T-helper 9 cell (primary cell): ENCODE results near the gene GADL1.

ENCODE experiments used
- DNase-seq: peaks from one replicate; pipeline ENCODE4 v3.0.0-alpha.2; 2020

GADL1 gene

DNA sequence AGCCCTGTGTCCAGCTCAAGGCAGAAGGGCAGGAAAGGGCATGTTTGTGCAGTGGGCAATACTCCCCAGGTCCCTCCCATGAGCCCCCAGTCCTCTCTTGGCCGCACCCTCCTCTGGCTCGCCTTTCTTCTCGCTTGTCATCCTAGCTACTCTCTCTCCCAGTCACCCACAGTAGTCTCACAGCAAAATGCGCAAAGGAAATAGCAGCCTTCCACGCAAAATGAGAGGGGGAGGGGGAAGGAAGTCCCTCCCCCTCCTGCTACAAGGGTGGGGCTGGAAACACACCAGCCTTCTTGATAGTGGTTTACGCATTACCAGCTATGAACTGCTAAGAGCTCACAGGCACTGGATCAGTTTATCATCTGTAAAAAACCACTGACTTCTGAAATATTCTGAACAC is 83.8 kb downstream of the GADL1 start:
- no peak for DNase-seq

DNA sequence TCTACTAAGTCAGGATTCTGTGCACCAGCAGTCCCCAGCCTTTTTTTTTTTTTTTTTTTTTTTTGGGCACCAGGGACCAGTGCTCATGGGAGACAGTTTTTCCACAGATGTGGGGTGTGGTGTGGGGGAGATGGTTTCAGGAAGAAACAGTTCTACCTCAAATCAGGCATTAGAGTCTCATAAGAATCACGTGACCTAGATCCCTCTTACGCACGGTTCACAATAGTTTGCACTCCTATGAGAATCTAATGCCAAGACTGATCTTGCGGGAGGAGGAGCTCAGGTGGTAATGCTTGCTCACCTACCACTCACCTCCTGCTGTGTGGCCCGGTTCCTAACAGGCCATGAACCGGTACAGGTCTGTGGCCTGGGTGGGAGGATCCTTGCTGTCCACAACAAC is 88.8 kb downstream of the GADL1 start:
- no peak for DNase-seq

DNA sequence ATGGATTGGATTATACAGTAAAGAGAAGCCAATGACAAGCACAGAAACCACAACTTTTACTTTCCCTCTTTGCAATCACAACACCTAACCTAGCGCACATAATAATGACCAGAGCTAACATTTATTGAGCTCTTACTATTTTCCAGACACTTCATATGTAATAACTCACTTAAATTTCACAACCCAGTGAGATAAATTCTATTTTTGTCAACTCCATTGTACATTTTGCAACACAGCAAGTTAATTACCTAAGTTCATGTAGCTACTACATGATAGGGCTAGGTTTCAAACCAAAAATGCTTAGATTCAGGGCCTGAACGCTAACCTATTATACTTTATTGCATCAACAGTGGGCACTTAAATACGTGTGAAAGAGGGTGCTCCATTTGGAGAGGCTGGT is 89.5 kb downstream of the GADL1 start:
- no peak for DNase-seq

DNA sequence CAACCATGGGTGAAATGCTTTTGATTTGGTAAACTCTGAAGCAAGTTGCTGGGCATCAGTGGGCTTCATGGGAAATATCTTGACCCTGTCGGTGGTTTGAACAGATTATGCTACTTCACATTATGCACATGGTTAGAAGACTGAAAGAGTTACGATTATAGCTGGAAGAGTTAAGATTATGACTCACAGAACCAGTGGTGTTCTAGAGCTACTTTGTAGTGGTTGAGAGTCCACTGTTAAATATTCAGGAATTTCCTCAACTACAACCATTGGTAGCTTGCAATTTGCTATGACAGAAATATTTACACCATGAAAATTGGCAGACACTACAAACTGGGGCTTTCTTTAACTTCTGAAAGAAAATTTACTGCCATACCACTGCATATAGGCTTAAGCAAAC is 99.3 kb downstream of the GADL1 start:
- no peak for DNase-seq

DNA sequence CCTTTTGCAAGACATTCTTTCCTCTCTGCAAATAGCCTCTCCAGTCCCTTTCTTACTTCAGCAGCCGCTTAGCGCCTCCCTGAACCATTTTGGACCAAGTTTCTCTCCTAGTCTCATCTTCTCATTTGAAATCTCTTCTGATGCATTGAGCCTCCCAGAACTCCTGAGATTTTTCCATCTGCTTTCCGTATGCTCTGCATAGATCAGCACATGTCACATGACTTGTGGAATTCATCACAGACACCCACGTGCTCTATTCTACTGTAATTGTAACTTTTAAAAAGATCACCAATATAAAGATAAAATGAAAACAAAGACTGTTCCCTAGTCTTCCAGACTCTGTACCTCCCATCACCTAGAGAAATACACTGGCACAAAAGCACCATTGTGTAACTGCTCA is 100.7 kb downstream of the GADL1 start:
- no peak for DNase-seq

DNA sequence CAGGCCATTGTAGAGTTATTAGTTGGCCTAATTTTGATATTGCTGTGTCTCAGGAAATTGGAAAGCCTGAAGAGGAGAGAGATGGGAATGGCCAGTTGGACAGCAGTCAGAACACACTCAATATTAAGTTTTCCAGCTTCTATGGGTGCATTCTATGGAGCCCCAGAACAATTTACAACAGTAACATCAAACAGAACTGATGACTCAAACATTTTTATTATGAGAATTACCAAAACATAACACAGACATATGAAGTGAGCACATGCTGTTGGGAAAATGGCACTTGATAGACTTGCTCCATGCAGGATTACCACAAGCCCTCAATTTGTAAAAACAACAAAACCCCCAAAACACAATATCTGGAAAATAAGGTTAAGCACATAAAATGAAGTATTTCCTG is 104.3 kb downstream of the GADL1 start:
- DNase-seq: no peak

DNA sequence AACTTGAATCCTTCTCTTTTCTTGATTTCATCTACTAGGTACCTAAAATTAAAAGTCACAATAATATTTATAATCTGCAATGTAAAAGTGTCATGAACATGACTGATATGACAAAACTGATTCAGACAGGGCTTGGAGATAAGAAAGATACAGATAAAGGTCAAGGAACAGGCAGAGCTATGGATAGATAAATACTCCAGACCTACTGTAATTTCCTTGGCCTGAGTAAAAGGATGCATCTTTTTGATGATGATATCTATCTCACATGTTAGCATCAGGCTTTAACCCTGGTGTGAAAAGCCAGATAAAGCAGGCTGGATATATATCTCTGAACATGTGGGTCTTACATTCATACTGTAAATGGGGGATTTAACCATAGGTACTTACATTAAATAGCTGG is 108.1 kb downstream of the GADL1 start:
- DNase-seq: no peak

DNA sequence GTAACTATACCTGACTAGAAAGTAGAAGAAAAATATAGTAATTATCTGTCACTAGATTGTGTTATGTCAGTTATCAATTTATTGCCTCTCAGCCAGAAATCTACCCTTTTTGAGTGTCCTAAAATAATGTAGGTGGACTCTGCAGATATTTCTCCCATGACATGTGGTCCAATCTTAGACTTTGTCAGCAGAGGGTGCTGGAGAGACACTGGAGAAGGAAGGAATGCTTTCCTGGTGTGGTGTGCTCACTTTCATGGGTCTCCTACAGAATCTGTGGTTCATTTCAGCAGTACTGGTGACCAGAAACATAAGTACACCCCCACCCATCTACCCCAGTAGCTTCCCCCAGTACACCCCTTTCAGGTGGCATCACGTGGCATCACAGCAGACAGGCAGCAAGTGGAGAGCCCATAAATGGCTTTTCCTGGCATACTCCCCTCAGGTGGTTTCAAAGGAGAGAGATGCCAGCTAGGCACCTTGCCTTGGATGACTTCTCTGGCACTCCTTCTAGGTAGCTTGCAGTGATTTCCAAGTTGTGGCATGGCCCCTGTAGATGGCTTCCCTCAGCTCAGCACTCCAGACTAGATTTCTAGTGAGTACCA is 114.7 kb downstream of the GADL1 start:
- no peak for DNase-seq

DNA sequence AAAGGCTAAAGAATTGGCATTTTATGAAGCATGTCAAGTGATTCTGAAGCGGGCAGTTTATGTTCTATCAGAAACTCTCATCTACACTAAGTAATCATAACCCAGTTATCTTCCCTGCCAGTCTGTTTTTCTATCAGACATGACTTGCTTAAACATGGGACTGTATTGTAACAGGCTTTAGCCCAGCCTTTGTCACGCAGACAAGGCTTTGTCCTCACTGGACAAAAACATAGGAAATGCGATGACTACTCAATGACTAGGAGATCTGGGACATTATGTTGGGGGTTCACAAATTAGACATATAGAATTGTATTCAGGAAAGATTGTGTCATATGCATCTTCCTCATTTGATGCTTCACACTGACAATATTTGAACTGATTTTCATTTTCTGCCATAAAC is 115.5 kb downstream of the GADL1 start:
- no peak for DNase-seq

DNA sequence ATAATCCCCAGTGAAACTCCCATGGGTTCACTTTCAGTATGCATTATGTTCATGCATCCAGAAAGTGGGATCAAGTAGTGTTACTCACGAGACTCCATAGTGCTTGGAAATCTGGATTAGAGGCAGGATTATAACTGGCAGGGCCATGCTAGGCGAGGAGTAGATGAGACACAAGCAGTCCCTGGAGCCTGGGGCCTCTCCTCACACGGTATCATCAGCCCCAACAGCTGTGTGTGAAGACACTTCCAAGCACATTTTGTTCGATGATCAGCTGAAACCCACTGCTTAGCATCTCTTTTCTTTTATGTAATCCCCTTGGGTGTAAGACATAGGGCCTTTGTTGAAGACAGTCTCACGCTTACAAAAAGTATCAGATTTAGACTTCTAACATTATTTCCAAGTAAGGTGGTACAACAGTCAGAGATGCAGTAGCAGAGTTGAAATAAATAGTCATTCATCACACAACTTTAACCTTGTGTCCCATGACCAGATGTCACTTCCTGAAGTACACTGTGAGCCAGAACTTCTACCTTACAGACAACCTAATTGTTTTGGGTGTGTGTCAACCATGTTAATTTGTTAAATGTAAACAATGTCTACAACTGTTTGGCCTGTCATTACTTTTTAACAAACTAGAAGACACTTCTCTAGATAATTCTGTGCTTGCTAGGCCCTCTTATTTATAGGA is 116.9 kb downstream of the GADL1 start:
- no peak for DNase-seq

DNA sequence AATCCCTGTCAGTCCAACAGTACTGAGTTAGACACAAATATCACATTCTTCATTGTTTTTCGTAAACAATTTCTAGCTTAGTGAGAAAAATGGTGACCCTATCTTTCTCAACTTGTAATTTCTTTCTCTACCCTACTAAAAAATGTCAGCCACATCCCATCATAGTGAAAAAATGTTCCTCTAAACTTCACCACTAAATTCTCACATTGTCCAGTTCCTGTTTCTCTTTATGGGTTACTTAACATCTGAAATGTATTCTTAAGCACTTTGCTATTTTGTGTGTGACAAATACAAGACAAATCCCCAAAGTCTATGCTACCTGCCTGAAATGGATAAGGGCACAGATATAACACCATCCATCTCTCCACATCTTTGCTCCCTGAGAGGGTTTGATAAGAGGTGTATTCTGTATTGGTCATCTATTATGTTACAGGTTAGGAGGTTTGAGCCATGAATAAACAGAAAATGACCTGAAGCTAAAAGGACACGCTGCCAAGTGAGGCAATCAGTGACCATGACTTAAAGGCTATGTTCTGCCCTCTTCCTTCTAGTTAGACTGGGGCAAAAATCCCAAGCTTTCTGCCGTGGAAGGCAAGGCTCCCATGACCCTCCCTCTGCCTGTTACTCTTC is 118.2 kb downstream of the GADL1 start:
- DNase-seq: no peak

DNA sequence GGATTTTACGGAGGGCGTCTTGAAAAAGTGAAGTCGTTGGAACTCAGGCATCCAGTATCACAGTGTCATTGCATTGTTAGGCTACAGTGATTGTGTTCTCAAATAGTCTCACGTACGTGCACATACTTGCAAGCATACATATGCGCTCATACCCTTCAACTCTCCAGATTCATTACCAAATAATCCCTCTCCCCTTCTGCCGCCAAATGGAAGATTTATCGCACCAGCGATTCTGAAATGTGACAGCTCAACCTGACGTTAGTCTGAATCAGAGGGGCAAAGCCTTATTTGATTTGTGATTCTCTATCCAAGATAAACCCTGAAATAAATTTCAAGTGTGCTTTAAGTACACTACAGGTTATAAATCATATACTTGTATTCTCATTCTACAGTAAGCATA is 119.4 kb downstream of the GADL1 start:
- no peak for DNase-seq

DNA sequence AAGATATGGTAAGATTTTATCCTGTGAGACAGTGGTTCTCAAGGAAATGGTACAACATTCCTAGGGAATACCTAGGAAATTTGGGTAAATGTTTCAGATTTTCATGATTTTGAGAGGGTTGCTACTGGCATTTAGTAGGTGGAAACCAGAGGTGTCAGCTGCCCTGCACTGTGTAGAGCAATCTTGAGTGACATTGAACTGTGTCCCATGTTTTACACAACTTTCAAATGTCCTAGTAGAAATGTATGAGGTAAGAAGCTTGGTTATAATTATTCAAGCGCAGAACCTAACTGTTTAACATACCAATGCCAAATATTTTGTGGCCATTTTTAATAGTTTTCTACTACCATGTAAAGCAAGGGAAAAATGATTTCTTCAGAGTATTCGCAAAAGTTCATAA is 120.4 kb downstream of the GADL1 start:
- DNase-seq: no peak

DNA sequence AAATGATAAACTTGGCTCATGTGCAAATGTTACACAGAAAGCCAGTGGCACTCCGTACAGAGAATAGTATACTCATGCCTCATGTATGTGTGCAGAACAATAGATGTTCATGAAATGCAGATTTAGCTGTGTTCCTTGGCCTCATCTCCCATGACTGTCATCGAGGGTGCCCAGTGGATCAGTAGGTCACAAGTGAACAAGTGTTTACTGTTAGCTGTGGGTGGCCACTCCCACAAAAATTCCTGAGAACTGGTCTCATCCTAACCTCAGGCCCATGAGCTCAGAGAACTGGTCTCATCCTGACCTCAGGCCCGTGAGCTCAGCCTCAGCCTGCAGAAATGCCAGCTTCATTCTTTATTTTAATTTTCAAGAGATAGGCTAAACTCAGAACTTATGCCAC is 124.1 kb downstream of the GADL1 start:
- DNase-seq: no peak

DNA sequence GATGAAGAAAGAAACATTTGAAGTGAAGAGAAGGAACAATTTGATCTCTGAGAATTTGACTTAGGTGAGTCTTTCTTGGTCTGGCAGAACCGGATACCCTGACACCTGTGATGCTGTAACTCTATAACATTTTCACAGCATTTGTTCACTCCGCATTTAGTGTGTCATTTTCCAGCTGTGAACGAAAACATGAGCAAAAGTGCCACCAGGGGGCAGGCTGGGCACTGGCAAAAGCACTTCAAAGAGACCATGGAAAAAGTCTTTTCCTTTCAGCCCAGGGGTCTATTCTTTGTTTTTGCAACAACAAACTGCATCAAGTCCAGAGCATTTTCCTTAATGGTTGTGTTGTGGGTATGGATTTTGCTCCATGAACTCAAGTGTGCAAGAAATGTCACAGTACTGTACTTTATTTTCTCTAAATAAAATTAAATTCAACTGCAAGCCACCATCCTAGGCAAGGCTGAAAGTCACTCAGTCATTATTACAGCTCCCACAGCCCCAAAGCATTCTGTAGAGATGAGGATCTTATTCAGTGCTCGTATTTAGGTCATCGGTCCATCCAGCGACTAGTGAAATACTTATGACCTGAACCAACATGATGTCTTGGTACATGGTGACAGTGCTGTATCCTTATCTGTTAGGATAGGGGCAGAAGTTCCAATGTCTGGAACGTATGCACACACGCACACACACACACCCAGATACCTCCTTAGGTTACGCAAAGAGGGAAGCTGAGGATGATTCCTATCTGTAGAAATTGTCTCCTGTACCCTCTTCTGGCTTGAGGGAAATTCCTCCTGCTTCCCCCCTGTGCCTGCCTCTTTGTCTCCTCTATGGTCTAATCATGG is 125.5 kb downstream of the GADL1 start:
- DNase-seq: peak; percentile 55

DNA sequence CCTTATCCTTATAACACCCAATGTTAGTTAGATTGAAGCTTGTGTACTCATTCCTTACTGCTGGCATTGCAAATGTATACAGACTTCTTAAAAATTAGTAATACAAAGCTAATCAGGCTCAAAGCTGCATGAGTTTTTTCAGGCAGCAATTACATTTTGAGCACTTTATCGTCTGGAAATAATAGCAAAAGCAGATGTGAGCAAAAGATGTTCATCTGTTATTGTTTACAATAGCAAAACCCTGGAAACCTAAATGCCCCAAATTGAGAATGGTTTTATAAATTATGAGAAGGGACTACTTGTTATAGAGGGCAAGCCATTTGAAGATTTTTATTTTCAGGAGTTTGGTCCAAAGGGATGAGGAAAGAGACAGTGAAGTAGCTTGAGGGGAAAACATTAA is 126.4 kb downstream of the GADL1 start:
- no peak for DNase-seq

DNA sequence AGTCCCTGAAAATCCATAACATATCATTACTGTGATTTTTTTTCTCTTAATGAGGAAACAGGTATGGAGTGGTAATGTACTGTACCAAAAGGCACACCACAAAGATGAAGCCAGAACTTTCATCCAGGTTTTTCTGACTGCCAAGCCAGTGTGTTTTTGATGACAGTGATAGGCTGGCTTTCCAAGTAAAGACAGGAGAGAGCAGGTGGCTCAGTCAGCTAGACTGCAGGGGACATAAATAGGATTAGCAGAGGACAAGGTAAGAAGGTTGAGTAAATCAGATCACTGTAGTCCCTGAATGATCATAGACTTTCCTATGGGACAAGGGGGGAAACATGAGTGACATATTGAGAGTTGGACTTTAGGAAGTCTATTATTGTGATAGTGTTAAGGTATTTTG is 127.9 kb downstream of the GADL1 start:
- no peak for DNase-seq

DNA sequence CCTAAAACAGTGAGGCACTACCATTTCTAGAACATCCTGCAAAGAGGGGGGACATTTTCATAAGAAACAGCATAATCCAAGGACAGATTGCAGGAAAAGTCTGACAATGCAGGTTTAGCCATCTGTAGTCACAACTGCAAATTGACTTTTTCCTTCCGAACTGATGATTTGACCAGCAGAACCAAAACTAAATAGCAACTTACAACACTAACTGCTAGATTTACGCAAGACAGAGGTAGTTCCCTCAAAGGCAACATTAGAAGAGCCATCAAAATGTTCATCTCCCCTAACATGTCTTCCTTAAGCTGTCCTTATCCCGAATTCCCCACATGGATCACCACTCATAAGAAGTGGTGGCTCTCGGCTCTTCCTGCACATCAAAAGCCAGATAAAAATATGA is 129.6 kb downstream of the GADL1 start:
- DNase-seq: no peak

DNA sequence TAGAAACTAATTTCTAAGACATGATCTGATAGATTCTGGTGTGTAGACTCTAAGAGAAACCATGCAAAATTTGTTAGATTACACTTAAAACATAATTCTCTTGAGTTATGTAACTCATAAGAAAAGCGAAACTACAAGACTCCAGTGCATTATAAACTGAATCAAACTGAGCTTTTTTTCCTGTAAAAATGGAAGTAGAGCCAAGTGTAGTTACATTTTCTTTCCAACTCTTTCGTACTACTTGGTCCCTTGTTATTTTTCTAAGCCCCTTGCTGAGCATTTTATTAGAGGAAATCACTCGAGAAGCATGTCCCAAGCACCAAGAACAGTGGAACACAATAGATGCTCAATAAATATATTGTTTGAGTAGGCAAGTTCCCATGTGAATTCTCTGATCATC is 130.2 kb downstream of the GADL1 start:
- no peak for DNase-seq

DNA sequence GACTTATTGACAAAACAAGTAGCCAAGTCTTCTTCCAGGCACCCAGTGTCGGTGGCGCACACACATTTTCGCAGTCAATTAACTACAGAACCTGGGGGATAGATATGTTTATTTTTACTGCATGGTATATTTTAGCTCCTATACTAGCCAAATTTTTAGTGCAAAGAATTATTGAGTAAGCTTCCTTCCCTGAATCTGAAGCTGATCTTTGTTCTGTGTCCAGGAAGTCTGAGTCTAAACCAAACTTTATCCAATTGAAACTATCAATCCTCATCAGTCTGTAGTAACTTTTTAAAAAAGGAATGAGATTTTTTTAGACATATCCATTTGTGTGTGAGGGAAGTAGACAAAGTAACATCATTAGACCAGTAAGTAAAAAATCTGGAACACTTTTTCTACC is 133.1 kb downstream of the GADL1 start:
- DNase-seq: no peak

DNA sequence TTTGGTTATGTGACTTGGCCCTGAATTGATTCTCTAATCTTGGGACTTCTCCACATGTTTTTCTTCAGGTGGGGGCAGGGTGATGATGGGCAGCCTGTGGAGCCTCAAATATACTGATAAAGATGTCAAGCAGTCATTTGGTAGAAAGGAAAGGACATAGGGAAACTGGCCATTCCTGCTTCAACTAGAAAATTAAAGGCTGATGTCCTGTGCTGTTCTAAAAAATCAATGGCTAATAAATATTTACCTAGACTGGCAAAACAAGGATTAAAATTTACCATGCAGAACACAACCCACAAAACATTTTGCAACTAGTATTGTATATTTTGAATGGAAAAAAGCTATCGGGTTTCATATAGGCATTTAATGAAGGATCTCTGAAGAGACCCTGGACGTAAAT is 133.7 kb downstream of the GADL1 start:
- no peak for DNase-seq

DNA sequence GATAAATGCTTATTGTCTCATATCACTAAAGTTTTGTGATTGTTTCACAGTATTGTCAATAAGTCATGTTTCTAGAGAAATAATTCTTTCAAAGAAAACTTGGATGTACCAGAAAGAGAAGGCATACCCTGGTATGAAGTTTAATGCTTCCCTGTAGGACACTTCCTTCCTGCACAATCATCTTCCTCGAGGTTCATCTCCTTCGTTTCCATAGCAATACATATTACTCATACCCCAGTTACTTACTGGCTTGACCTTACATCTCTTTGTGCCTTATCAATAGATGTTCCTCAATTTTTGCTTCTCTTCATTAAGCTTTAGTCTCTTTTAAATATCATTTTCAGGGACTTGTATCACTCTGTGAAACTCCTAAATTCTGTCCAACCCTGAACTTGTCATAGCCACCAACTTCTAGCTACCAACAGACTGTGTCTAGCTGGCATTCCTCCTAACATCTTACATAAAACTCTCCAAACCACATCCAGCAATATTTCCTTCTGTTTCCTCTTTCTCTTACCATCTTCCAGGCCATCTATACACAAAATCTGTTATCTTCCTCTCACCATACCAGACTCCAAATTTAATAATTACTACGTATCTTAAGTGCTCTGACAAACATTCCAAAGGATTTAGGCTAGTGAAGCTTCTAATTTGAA is 134.3 kb downstream of the GADL1 start:
- no peak for DNase-seq

DNA sequence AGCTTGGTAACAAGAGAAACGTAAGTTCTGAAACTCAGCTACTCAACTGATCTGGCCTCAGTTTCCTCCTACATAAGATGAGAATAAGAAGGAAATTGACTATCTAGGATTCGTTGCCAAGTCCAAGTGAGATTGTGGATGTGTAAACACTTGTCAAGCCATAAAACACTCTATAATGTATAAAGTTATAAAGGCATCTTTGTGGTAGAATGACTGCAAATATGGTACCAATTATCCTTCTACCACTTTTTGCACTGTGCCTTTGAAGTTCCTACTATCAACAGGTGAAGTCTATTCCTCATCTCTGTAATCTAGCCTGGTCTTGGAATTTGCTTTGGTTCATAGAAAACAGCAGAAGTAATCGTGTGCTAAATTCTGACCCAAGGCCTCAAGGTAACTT is 138.2 kb downstream of the GADL1 start:
- DNase-seq: no peak
